GM21576 (cell line): Measurements from ENCODE around the gene NRDC.

Experiments
- ATAC-seq: cut with Tn5 transposase; IDR thresholded peaks from one replicate; pipeline ENCODE4 v1.9.1; 2021; ENCODE audit warnings: mild to moderate bottlenecking, moderate library complexity; ENCODE audit not compliant: unreplicated experiment

NRDC gene

GRCh38 chr1:51878616-51879336 is at the start of gene NRDC:
Gene NRDC (minus strand): TSS chr1:51878727. CDS start chr1:51878615, 112 bp downstream.
- peak; percentile 90 for ATAC-seq

- no peak for ATAC-seq
Measured at GRCh38 chr1:51927029-51927428, 48.5 kb upstream of the NRDC start.

- no peak for ATAC-seq
Measured at GRCh38 chr1:51926171-51926812, 47.8 kb upstream of the NRDC start.

GRCh38 chr1:51924455-51924854 is 45.9 kb upstream of the NRDC start:
- ATAC-seq = no peak

GRCh38 chr1:51922040-51922439 is 43.5 kb upstream of the NRDC start:
- ATAC-seq = no peak

GRCh38 chr1:51920130-51920529 is 41.6 kb upstream of the NRDC start:
- no peak for ATAC-seq

- ATAC-seq = no peak
Measured at GRCh38 chr1:51919684-51920083, 41.2 kb upstream of the NRDC start.

GRCh38 chr1:51916587-51917405 is 38.3 kb upstream of the NRDC start:
- ATAC-seq = no peak

- ATAC-seq = no peak
Measured at GRCh38 chr1:51915951-51916350, 37.4 kb upstream of the NRDC start.

GRCh38 chr1:51912881-51913280 is 34.4 kb upstream of the NRDC start:
- no peak for ATAC-seq

GRCh38 chr1:51910221-51911000 is 31.9 kb upstream of the NRDC start:
- ATAC-seq = no peak

GRCh38 chr1:51908499-51908898 is 30.0 kb upstream of the NRDC start:
- ATAC-seq = no peak

GRCh38 chr1:51907079-51907702 is 28.7 kb upstream of the NRDC start:
- no peak for ATAC-seq

GRCh38 chr1:51906306-51907078 is 28.0 kb upstream of the NRDC start:
- ATAC-seq = no peak

GRCh38 chr1:51902456-51902855 is 23.9 kb upstream of the NRDC start:
- no peak for ATAC-seq

GRCh38 chr1:51901151-51901550 is 22.6 kb upstream of the NRDC start:
- no peak for ATAC-seq

- no peak for ATAC-seq
Measured at GRCh38 chr1:51899022-51899421, 20.5 kb upstream of the NRDC start.

- no peak for ATAC-seq
Measured at GRCh38 chr1:51898090-51898734, 19.7 kb upstream of the NRDC start.

GRCh38 chr1:51897699-51898031 is 19.1 kb upstream of the NRDC start:
- no peak for ATAC-seq
